T-cell (primary cell): Measurements from ENCODE around the gene CD207. TPM values are rescaled to one million over a fixed set of nuclear protein-coding genes. Genes with fewer than 3 reads are reported as not detected.

Experiments used
- ATAC-seq, 4 experiments: fragments of 200-7000 bp in 3 of 4; fragments of 150-1000 bp in 1 of 4; cut with Tn5 transposase; replicated peaks in 1 of 4; 1 replicate in 3 of 4; 2 replicates in 1 of 4; pipeline ENCODE4 v1.10.0; 2021; ENCODE audit warnings: moderate library complexity in 3 of 4, mild to moderate bottlenecking in 2 of 4, moderate number of reproducible peaks in 1 of 4
- CTCF ChIA-PET, 2 donors: fragments of 300-600 bp; sonication (Branson Sonifier 250); formaldehyde crosslinking; loops; one replicate each; lab custom pipeline; 2022; ENCODE audit warnings: antibody characterized with exemption in 2 of 2; lab: Charles Lee
- POLR2A ChIA-PET, 2 donors: fragments of 300-600 bp; sonication (Branson Sonifier 250); formaldehyde crosslinking; loops; one replicate each; lab custom pipeline; 2022; ENCODE audit warnings: antibody characterized with exemption in 2 of 2; lab: Charles Lee
- DNase-seq, 35 experiments: peaks; one replicate each; pipeline versions ENCODE4 v3.0.0 to v3.0.0-alpha.2; 2013 to 2023
- H3K27ac ChIP-seq: one replicate; pipeline ENCODE4 v1.5.1; 2013; ENCODE audit warnings: low read length
- H3K27me3 ChIP-seq, 2 experiments: replicated peaks in 1 of 2; 1 replicate in 1 of 2; 2 replicates in 1 of 2; pipeline versions ENCODE4 v1.6.1 to v1.7.0; 2013; ENCODE audit warnings: low read length in 1 of 2, mixed read lengths in 1 of 2; ENCODE audit not compliant: control insufficient read depth in 2 of 2, insufficient read depth in 2 of 2; ENCODE audit errors: extremely low read depth in 1 of 2
- H3K36me3 ChIP-seq, 2 donors: 1 replicate in 1 of 2; 2 replicates in 1 of 2; pipeline versions ENCODE4 v1.6.1 to v1.7.0; 2013; ENCODE audit warnings: low read length in 1 of 2; ENCODE audit not compliant: control insufficient read depth in 2 of 2, insufficient read depth in 1 of 2; ENCODE audit errors: extremely low read depth in 1 of 2
- H3K4me1 ChIP-seq, 2 experiments: 1 replicate in 1 of 2; 2 replicates in 1 of 2; pipeline versions ENCODE4 v1.6.1 to v1.7.0; 2013; ENCODE audit warnings: low read length in 2 of 2, mixed read lengths in 1 of 2; ENCODE audit not compliant: insufficient read depth in 2 of 2, control insufficient read depth in 1 of 2; ENCODE audit errors: extremely low read depth in 1 of 2
- H3K4me3 ChIP-seq, 2 donors: 1 replicate in 1 of 2; 2 replicates in 1 of 2; pipeline versions ENCODE4 v1.5.1 to v1.7.0; 2013; ENCODE audit warnings: mild to moderate bottlenecking in 2 of 2, low read length in 1 of 2, moderate library complexity in 1 of 2; ENCODE audit not compliant: control insufficient read depth in 1 of 2; ENCODE audit errors: extremely low read depth in 1 of 2
- H3K9me3 ChIP-seq: 2 replicates; pipeline ENCODE4 v1.7.0; 2013
- H3K27ac Mint-ChIP-seq, 2 donors: one replicate each; pipeline ENCODE4 v1.8.0; 2020 to 2021; ENCODE audit warnings: mild to moderate bottlenecking in 2 of 2, mixed read lengths in 2 of 2
- H3K27me3 Mint-ChIP-seq, 2 donors: one replicate each; pipeline ENCODE4 v1.8.0; 2021 to 2022; ENCODE audit warnings: mixed read lengths in 2 of 2
- H3K36me3 Mint-ChIP-seq: one replicate; pipeline ENCODE4 v1.8.0; 2021; ENCODE audit warnings: mixed read lengths
- H3K4me1 Mint-ChIP-seq, 3 donors: one replicate each; pipeline ENCODE4 v1.8.0; 2020 to 2022; ENCODE audit warnings: mixed read lengths in 3 of 3, mild to moderate bottlenecking in 1 of 3
- H3K4me3 Mint-ChIP-seq, 3 donors: one replicate each; pipeline ENCODE4 v1.8.0; 2020 to 2022; ENCODE audit warnings: mild to moderate bottlenecking in 3 of 3, mixed read lengths in 3 of 3, moderate library complexity in 3 of 3
- H3K9me3 Mint-ChIP-seq, 3 donors: one replicate each; pipeline ENCODE4 v1.8.0; 2020 to 2022; ENCODE audit warnings: mixed read lengths in 3 of 3
- WGBS: methylation state at CpG from one replicate; pipeline ENCODE4 v1.1.5; 2013; ENCODE audit warnings: missing lambda C conversion rate; ENCODE audit not compliant: insufficient coverage; 5-methylcytosine and 5-hydroxymethylcytosine counted together
- total RNA-seq, 35 experiments: library from RNA in 6 of 35; stranded (reverse) in 6 of 35; fragments of 120-200 nt in 1 of 35; gene quantifications; one replicate each; pipeline versions ENCODE4 v1.2.1 to v1.2.4 and lab custom pipeline; 2013 to 2026

CD207 gene
- total RNA-seq, 5 donors from 2014 or later (not counting 1 experiment from before 2014, with no cell fraction given) = not detected

DNA sequence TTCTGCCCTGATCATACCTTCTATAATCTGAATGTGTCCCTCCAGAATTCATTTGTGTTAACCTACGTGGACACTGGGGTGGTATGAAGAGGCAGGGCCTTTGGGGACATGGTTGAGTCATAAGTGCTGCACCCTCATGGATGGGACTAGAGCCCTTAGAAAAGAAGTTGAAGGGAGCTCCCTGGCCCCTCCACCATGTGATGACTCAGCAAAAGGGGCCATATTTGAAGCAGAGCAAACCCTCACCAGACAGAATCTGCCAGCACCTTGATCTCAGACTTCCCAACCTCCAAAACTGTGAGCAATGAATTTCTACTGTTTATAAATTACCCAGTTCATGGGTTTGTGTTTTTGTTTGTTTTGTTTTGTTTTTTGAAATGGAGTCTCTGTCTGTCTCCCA lies 33.4 kb upstream of the CD207 start:
- Mint-ChIP-seq H3K27me3 (peaks cover 26 to 41% of the 10 kb centered on the region in 2 donors), H3K36me3 (no peaks in the 10 kb centered on the region), H3K9me3 (no peaks in the 10 kb centered on the region), H3K4me1 (peaks cover 3 to 9% (median 6%) of the 10 kb centered on the region in 3 donors), H3K27ac (no peak overlapping the region), H3K4me3 (no peak overlapping the region)
- peaks cover 6 to 44% of the 10 kb centered on the region in 2 experiments for H3K27me3 ChIP-seq
- H3K4me3 ChIP-seq = no peak overlapping the region
- DNase-seq (no peak), ATAC-seq (no peak)
- no peak overlapping the region for H3K27ac ChIP-seq
- peaks cover 0 to 9% of the 10 kb centered on the region in 2 experiments for H3K4me1 ChIP-seq
- no CpG with 5 or more reads among the region's 1 CpG for WGBS
- ChIA-PET CTCF (interaction anchor here (0.6 to 1.0 kb wide), 4 partner anchors 11 to 1676 kb away, joined by 3 to 4 read pairs (median 3); no protein-coding TSS in a partner anchor), POLR2A (no interaction called here)
- no peaks in the 10 kb centered on the region for H3K9me3 ChIP-seq
- H3K36me3 ChIP-seq = no peaks in the 10 kb centered on the region

- H3K9me3 ChIP-seq = no peaks in the 10 kb centered on the region
- ChIA-PET POLR2A (no interaction called here), CTCF (interaction anchor here in 1 of 2 donors (0.8 kb wide), 1 partner anchor 9 kb away, joined by 3 read pairs; no protein-coding TSS in a partner anchor)
- no peaks in the 10 kb centered on the region for H3K9me3 Mint-ChIP-seq
- H3K4me1 Mint-ChIP-seq = peaks cover 3 to 6% (median 5%) of the 10 kb centered on the region in 3 donors
- no peak overlapping the region for H3K27ac ChIP-seq
- no peaks in the 10 kb centered on the region for H3K36me3 ChIP-seq
- peaks cover 11 to 38% of the 10 kb centered on the region in 2 experiments for H3K27me3 ChIP-seq
- no peak overlapping the region for H3K4me3 ChIP-seq
- ATAC-seq (peak; percentile 58 to 80 (median 78)), DNase-seq (peak; percentile 13 to 84 (median 58))
- H3K27me3 Mint-ChIP-seq = peaks cover 31 to 37% of the 10 kb centered on the region in 2 donors
- peaks cover 0 to 6% of the 10 kb centered on the region in 2 experiments for H3K4me1 ChIP-seq
- H3K4me3 Mint-ChIP-seq = no peak overlapping the region
- peak overlapping the region in 1 of 2 donors; percentile 16 for H3K27ac Mint-ChIP-seq
- no peaks in the 10 kb centered on the region for H3K36me3 Mint-ChIP-seq
- WGBS = 45% methylated on average over 16 of the region's 21 CpGs
Observed at GRCh38 chr2:70861777-70862625, 26.4 kb upstream of the CD207 start.

- no peak for ATAC-seq
- ChIA-PET CTCF (interaction anchor here in 1 of 2 donors (1.5 kb wide), 1 partner anchor 14 kb away, joined by 4 read pairs; no protein-coding TSS in a partner anchor), POLR2A (no interaction called here)
- no peak for DNase-seq
- Mint-ChIP-seq H3K27me3 (peaks cover 3 to 4% of the 10 kb centered on the region in 2 donors), H3K9me3 (no peaks in the 10 kb centered on the region), H3K4me1 (peaks cover 16 to 22% (median 19%) of the 10 kb centered on the region in 3 donors), H3K27ac (no peak overlapping the region), H3K4me3 (no peak overlapping the region), H3K36me3 (no peaks in the 10 kb centered on the region)
- Histone ChIP-seq H3K36me3 (no peaks in the 10 kb centered on the region), H3K9me3 (no peaks in the 10 kb centered on the region), H3K27ac (no peak overlapping the region), H3K4me3 (no peak overlapping the region), H3K4me1 (peaks cover 5 to 9% of the 10 kb centered on the region in 2 experiments), H3K27me3 (peaks cover 5 to 8% of the 10 kb centered on the region in 2 experiments)
- no CpG with 5 or more reads among the region's 1 CpG for WGBS
Observed at GRCh38 chr2:70855667-70856066, 20.1 kb upstream of the CD207 start.

GRCh38 chr2:70854411-70854810 lies 18.8 kb upstream of the CD207 start:
- no peak for ATAC-seq
- POLR2A ChIA-PET = no interaction called here
- Histone ChIP-seq H3K27ac (no peak overlapping the region), H3K27me3 (peaks cover 0 to 5% of the 10 kb centered on the region in 2 experiments), H3K36me3 (no peaks in the 10 kb centered on the region), H3K9me3 (no peaks in the 10 kb centered on the region), H3K4me3 (no peak overlapping the region), H3K4me1 (peaks cover 5 to 9% of the 10 kb centered on the region in 2 experiments)
- H3K9me3 Mint-ChIP-seq = no peaks in the 10 kb centered on the region
- no peaks in the 10 kb centered on the region for H3K27me3 Mint-ChIP-seq
- H3K27ac Mint-ChIP-seq = no peak overlapping the region
- H3K4me3 Mint-ChIP-seq = no peak overlapping the region
- no CpG with 5 or more reads among the region's 4 CpGs for WGBS
- CTCF ChIA-PET = no interaction called here
- H3K36me3 Mint-ChIP-seq = no peaks in the 10 kb centered on the region
- peaks cover 19 to 23% (median 19%) of the 10 kb centered on the region in 3 donors for H3K4me1 Mint-ChIP-seq
- no peak for DNase-seq

GRCh38 chr2:70852824-70853223 lies 17.2 kb upstream of the CD207 start:
- H3K9me3 ChIP-seq = no peaks in the 10 kb centered on the region
- H3K27me3 ChIP-seq = no peaks in the 10 kb centered on the region
- no peak for ATAC-seq
- H3K36me3 Mint-ChIP-seq = no peaks in the 10 kb centered on the region
- DNase-seq = no peak
- H3K36me3 ChIP-seq = no peaks in the 10 kb centered on the region
- peaks cover 5 to 9% of the 10 kb centered on the region in 2 experiments for H3K4me1 ChIP-seq
- ChIA-PET POLR2A (no interaction called here), CTCF (interaction anchor here (0.5 to 1.3 kb wide), 5 partner anchors 8 to 149 kb away, joined by 3 to 6 read pairs (median 3); no protein-coding TSS in a partner anchor)
- H3K4me1 Mint-ChIP-seq = peaks cover 19 to 23% (median 19%) of the 10 kb centered on the region in 3 donors
- H3K27ac ChIP-seq = no peak overlapping the region
- no peak overlapping the region for H3K4me3 ChIP-seq
- H3K9me3 Mint-ChIP-seq = no peaks in the 10 kb centered on the region
- H3K27ac Mint-ChIP-seq = no peak overlapping the region
- no CpG with 5 or more reads among the region's 1 CpG for WGBS
- H3K27me3 Mint-ChIP-seq = no peaks in the 10 kb centered on the region
- no peak overlapping the region for H3K4me3 Mint-ChIP-seq

GRCh38 chr2:70851704-70852103 lies 16.1 kb upstream of the CD207 start:
- H3K4me1 ChIP-seq = peaks cover 5 to 9% of the 10 kb centered on the region in 2 experiments
- H3K9me3 ChIP-seq = no peaks in the 10 kb centered on the region
- Mint-ChIP-seq H3K9me3 (no peaks in the 10 kb centered on the region), H3K27me3 (no peaks in the 10 kb centered on the region), H3K36me3 (no peaks in the 10 kb centered on the region), H3K4me1 (peaks cover 19 to 23% (median 19%) of the 10 kb centered on the region in 3 donors), H3K4me3 (peak overlapping the region in 1 of 3 donors; percentile 12), H3K27ac (peak overlapping the region; percentile 50 to 74)
- ATAC-seq (peak; percentile 93 to 100 (median 98)), DNase-seq (peak in 17 of 35 experiments; percentile 8 to 57 (median 17))
- H3K36me3 ChIP-seq = no peaks in the 10 kb centered on the region
- WGBS = no CpG with 5 or more reads among the region's 4 CpGs
- POLR2A ChIA-PET = no interaction called here
- CTCF ChIA-PET = interaction anchor here (0.9 to 1.3 kb wide), 2 partner anchors 10 to 18 kb away, joined by 3 read pairs; no protein-coding TSS in a partner anchor
- peak overlapping the region; percentile 41 for H3K27ac ChIP-seq
- no peaks in the 10 kb centered on the region for H3K27me3 ChIP-seq
- H3K4me3 ChIP-seq = no peak overlapping the region
